Measurements from ENCODE around the gene DAZAP2. TPM values are rescaled to one million over a fixed set of nuclear protein-coding genes. Genes with fewer than 3 reads are reported as not detected.

DAZAP2 gene, protein sequence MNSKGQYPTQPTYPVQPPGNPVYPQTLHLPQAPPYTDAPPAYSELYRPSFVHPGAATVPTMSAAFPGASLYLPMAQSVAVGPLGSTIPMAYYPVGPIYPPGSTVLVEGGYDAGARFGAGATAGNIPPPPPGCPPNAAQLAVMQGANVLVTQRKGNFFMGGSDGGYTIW
- total RNA-seq, result 100 to 1,000 TPM; 127 to 157 TPM
- long read RNA-seq, transcript DAZAP2-201 (4 exons, 2,598 nt), result major isoform, 173 of 199 reads
- long read RNA-seq, partial matches to known transcripts, result 1 of 199 reads
- long read RNA-seq, other reads (novel, unspliced or antisense), result 18 of 199 reads

DNA sequence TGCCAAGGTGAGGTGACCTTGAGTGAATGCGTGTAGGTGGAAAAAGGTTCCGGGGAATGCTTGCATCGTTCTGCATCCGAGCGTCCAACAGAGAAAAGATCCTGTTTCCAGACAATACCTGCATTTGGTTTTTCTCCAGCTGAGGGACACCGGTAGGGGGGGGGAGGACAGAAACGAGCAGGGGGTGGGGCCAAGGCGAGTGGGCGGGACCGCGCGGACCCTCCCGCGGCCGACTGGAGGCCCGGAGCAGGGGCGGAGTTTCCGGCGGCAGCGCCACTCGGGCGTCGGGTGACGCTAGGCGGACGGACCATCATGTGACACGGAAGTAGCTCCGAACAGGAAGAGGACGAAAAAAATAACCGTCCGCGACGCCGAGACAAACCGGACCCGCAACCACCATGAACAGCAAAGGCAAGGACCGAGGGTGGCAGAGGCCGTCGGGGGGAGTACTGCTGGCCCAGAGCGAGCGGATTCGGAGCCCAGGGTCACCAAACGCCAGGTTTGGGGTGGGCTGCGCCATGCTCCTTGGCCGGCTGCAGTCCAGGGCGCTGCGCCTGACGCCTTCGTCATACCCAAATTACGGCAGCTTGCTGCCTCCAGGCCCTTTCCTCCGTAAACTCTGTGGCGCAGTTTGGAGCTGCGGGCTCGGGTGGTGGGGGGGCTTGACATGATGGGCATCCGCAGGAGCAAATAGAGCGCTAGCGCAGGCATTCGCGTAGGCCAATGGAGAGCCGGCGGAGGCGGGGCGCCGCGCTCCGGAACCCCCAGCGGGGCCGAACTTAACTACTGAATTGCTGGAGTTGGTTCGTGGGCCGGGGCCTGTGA lies at the start of gene DAZAP2:
TSS of gene DAZAP2 (plus strand) at position 317 of the 825 bp plus-strand sequence. CDS start at position 399, 82 bp downstream.
- ATAC-seq (peak; percentile 98 to 99), DNase-seq (peak; percentile 97)
- intact Hi-C loops (cut with DNase I), result no loop called here

DNA sequence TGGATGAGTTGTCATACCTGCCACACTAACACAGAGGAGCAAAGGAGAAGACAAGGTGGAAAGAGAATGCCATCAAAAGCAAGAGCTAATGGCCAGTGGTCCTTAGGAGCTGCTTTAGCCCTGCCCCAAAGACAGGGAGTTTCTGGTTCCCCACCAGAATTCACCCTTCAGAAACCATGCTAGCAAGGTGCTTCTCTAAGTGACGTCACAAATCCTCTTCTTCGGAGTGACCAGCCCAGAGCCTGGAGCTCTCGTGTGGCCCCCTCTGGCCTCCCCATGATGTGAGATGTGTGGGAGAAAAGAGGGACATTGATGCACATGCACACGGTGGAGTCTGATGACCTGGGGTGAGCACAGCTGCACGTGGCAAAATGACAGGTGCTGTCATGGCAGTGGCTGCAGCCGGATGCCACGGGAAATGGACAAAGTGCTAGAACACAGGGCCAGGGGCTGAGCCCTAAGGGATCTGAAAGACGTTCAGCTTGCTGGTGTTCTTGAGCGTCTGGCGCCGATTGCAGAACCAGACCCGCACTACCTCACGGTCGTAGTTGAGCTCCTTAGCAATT lies 48.8 kb upstream of the DAZAP2 start:
- DNase-seq (no peak), ATAC-seq (no peak)
- intact Hi-C loops (cut with DNase I), result no loop called here

DNA sequence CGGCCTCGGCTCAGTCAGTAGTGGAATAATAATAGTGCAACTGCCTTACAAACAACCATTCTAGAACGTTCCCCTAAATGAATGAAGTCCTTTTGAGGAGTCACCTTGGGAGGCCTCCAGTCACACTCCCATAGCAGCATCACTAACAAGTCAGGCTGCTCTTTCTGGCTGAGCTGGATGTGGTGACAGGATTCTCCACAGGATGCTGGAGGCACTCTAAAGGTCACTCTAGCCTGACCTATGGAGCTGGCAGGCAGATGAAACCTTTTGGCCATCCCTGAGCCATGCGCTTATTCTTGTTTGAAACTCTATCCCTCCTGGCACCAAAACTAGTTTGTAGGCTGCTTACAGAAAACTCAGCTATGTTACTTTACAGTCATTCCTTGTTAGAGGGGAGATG lies 47.8 kb upstream of the DAZAP2 start:
- intact Hi-C loops (cut with DNase I), result no loop called here
- ATAC-seq (peak; percentile 90 to 96), DNase-seq (no peak)

DNA sequence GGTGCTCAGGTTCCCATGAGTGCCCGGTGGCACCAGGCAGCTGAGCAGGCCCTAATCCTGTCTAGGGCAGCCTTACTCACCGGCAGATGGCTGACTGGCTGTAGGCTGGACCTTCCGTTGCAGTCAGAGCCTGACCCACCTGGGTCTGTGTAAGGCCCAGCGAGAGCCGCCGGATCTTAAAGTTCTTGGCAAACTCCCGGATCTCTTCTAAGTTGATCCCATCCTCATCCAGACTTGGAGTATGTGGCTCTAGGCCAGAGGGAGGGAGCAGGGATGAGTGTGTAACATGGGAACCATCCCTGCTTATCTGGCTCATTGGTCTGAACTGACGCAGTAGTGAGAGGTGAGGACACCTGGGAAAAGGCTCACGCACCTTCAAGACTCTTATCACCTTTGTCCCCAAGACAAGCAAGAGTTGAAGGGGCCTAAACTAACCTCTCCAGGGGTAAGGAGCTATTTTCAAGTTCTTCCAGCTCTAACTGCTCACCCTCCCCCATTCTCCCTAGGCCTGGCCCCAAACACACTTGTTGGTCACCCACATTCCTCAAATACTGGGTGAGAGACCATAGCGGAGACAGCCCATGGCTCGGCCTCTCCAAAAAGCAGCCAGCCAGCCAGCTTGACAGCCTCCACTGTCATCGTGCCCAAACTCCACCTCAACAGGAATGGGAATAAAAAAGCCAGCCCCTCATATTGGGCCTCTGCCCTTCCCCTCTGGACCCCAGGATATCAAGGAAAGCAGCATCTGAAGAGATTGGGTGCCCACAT lies 46.9 kb upstream of the DAZAP2 start:
- intact Hi-C loops (cut with DNase I), result no loop called here
- ATAC-seq (no peak), DNase-seq (no peak)

DNA sequence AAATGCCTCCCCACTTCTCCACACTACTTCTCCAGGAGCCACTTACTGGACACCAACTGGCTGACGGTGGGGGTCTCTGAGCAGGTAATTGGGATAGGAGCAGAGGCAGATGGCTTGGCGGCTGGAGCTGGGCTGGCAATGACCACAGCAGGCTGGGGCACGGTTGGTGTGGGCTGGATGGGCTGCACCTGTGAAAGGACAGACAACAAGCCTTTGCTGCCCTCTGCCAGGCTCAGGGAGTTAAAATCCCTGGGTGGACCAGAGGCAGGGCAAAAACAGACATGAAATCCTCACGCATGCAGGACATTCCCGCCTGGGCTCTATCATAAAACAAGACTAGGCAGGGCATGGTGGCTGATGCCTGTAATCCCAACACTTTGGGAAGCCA lies 46.3 kb upstream of the DAZAP2 start:
- intact Hi-C loops (cut with DNase I), result no loop called here
- ATAC-seq, result no peak

DNA sequence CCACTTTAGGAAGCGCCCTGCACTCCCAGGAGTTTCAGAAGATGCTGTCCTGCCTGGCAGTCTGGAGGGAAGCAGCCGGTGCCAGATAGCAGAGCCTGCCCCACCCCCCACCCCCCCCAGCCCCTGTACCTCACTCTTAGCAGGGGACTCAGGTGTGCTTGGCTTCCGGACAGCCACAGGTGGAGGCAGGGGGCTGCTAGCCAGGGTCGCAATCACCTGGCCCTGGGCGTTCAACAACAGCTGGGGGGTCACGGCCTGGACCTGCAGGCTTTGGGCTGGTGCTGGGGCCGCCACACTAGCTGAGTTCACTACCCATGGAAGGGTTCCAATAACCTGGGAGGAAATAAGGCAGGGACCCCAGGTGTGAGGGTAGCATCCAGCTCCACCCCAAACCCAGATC lies 42.8 kb upstream of the DAZAP2 start:
- DNase-seq, result no peak
- intact Hi-C loops (cut with DNase I), result no loop called here
- ATAC-seq, result no peak

More for the DNA sequence above, 46.3 kb upstream of the DAZAP2 start:
- no peak for DNase-seq

DNA sequence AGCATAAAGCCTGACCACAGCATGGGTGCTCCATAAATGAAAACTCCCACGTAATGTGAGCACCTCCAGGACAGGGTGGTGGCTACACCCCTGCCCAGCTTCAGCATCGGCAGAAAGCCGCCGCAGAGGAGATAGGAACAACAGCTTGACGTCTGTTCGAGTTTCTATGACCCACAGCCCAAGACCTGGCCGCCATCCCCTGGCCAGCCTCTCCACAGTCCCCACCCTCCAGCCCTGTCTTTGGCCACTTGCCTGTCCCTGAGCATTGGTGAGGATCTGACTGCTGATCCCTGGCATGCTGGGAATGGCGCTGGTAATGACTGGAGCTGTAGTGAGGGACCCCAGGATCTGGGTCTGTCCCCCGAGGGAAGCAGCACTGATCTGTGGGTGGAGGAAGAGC lies 42.1 kb upstream of the DAZAP2 start:
- ATAC-seq, result peak; percentile 56 to 74

DNA sequence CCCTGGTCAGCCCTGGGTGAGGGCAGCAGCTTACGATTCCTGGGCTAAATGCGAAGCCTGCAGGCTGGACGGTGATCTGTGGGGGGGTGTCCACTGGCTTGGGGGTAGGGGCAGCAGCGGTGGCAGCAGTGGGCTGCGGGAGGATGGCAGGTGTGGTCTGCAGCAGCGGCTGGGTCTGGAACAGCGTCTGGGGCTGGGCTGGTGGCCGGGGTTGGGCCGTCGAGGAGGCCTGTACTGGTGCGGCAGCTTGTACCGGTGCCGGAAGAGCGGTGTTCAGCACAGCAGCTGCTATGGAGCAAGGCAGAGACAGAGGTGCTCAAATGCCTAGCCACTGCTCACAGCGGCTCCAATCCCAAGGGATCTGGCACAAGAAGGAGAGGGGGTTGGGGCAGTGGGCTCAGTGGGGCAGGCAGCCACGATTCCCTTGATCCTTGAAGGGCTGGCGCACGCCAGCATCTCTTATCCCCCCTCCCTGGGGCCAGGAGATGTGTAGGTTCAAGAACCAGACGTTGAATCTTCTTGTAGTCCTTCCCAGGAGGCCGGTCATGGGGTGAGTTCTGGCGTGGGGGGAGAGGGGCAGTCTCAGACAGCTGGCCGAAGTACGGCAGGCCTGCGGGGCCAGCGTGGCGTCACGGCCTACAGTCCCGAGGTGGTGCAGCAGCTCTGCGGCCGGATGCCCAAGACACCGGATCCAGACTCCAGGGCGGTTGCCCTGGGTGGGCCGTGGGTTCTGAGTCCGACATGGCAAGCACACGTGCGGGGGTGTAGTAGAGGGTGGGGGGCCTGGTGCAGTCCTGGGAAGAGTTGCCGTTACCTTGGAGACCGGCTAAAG lies 40.7 kb upstream of the DAZAP2 start:
- no peak for DNase-seq
- intact Hi-C loops (cut with DNase I), result no loop called here
- no peak for ATAC-seq

More for the DNA sequence above, 42.1 kb upstream of the DAZAP2 start:
- intact Hi-C loops (cut with DNase I), result no loop called here
- DNase-seq, result no peak

DNA sequence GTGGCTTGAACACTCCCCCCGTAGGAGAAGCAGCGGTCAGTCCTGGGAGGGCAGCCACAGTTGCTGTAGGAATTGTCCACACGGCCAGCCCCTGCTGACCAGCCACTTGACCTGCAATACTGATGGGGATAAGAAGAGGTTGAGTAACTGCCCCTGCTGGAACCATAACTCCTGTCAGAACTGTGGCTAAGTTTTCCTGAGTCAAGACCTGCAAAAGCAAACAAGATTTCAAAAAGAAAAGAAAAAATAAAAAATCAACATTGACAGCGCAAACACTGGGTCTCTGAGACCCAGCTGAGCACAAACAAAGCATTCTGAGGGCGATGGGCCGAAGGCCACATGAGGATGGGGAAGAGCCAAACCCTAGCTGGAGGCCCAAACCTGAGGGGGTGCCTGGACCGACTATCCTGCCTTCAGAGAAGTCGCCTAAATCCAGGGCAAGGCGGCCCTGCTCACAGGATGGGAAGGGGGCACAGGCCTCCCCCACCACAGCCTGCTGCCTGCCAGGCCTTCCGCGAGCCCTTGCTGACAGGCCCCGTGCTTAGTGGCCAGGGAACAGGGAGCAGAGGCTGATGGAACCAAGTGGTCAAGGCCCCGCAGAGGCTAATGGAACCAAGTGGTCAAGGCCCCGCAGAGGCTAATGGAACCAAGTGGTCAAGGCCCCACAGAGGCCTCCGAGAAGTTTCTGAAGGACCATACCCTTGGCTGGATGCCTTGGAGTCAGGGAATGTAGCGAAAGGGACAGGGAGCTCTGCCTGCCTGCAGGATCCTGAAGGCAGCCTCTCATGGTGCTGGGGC lies 39.9 kb upstream of the DAZAP2 start:
- no peak for DNase-seq
- ATAC-seq, result peak in 1 of 2 donors; percentile 23
- intact Hi-C loops (cut with DNase I), result no loop called here

DNA sequence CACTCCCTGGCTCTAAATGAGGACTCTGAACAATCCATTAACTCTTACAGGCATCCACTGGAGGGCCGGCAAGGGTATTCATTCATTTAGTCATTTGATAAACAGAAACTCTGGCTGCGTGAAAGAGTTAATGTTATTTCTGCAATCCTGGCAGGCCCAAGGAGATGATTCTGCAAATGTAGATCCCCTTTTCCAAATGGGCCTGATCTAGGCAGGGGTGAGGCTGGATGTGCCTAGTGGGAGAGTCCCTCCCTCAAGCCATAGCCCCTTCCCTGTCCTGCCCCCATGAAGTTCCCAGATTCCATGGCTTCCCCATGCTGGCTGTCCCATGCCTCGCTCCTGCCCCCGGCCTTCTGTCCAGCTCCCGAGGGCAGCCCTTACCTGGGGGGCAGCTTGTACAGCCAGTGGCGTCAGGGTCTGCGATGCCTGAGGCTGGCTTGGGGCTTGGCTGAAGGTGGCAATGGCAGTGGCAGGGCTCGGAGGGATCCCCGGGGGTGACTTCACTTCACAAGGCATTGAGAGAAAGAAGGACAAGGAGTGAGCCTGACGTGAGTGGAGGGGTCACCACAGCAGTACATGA lies 39.2 kb upstream of the DAZAP2 start:
- no peak for ATAC-seq
- DNase-seq, result no peak
- intact Hi-C loops (cut with DNase I), result no loop called here

DNA sequence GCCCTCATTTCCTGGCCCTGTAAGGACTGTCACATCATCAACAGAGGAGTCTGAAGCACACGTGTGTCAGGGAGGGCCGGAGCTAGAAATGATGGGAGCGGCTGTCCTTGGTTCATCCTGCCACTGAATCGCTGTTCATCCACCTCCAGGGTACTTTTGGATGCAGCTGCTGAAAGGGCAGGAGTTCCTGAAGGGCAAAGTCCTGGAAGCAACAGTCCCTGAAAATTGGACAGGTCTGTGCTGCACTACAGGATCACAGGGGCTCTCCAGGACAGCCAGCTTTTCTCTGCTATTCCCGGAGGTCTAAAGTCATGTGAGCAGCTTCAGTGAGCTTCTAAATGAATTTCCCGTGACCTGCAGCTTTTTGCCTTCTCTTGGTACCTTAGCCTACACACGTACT lies 38.5 kb upstream of the DAZAP2 start:
- ATAC-seq (no peak), DNase-seq (no peak)
- intact Hi-C loops (cut with DNase I), result no loop called here

DNA sequence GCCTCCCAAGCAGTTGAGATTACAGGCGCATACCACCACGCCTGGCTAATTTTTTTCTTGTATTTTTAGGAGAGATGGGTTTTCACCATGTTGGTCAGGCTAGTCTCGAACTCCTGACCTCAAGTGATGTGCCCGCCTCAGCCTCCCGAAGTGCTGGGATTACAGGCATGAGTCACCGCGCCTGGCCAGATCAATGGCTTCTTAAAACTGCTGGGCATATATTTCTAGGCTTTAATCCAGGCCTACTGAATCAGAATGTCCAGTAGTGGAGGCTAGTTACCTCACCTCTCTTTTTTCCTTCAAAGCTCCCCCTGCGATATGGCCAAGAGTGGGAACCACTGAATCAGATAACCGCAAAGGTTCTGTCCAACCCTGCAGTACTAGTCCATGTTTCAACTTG lies 37.8 kb upstream of the DAZAP2 start:
- DNase-seq (no peak), ATAC-seq (no peak)
- intact Hi-C loops (cut with DNase I), result no loop called here

DNA sequence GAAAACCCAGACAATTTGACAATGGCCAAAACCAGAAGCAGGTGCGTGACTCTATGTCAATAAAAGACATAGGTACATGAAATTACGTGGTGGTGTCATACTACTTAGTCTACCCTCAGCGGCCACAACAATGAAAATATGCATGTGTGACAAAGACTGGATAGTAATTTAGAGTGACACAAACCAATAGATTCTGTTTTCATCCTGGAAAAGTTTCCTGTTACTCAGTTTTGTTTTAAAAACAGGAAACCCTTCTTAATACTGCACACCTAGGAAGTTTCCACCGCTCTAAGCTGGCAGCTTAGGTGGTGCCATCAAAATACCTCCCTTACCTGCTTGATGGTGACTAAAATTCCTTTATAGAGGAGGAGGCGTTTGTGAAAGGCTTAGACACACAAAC lies 35.9 kb upstream of the DAZAP2 start:
- DNase-seq (no peak), ATAC-seq (no peak)
- intact Hi-C loops (cut with DNase I), result no loop called here

DNA sequence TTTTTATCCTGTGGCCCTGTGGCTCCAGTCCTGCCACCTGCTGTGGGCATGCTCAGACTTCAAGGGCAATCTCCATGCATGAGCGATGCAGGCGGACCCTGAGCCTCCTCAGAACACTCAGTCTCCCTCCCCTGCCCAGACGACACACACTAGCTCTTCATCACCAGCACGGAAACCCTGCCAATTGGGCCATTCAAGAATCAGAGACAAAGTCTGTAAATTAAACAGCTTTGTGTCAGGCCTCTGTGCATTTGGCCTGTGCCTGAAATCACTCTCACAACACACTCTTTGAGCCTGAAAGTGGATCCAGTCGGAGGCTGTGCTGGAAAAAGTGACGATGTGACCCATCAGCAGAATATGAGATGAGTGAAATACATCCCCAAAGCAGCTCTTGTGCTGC lies 33.3 kb upstream of the DAZAP2 start:
- intact Hi-C loops (cut with DNase I), result no loop called here
- no peak for ATAC-seq
- no peak for DNase-seq

DNA sequence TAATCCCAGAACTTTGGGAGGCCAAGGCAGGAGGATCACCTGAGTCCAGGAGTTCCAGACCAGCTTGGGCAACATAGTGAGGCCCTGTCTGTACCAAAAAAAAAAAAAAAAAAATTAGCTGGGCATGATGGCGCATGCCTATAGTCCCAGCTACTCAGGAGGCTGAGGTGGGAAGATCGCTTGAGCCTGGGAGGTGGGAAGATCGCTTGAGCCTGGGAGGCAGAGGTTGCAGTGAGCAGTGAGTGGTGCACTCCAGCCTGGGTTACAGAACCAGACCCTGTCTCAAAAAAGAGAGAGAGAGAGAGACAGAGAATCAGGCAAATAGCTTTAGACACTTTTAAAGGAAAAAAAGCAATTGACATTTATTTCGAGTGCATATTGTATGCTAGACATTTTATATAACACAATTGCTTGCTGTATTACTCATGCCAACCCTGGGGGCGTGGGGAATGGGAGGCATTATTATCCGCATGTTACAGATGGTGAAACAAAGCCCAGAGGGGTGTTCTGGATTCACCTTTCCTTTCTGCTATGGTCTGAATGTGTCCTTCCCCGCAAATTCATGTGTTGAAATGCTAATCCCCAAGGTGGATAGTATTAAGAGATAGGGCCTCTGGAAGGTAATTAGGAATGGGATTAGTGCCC lies 30.5 kb upstream of the DAZAP2 start:
- no peak for ATAC-seq
- intact Hi-C loops (cut with DNase I), result no loop called here
- no peak for DNase-seq

DNA sequence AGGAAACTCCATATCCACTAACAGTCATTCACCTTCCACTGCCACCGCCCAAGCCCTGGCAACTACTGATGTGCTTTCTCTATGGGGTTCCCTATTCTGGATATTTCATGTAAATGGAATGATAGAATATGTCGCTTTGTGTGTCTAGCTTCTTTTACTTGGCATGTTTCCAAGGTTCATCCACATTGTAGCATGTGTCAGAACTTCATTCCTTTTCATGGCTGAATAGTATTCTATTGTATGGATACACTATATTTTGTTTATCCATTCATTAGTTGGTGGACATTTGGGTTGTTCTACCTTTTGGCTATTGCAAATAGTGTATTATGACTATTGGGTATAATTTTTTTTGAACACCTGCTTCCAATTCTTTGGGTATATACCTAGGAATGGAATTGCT lies 29.4 kb upstream of the DAZAP2 start:
- no peak for DNase-seq
- no peak for ATAC-seq
- intact Hi-C loops (cut with DNase I), result no loop called here

DNA sequence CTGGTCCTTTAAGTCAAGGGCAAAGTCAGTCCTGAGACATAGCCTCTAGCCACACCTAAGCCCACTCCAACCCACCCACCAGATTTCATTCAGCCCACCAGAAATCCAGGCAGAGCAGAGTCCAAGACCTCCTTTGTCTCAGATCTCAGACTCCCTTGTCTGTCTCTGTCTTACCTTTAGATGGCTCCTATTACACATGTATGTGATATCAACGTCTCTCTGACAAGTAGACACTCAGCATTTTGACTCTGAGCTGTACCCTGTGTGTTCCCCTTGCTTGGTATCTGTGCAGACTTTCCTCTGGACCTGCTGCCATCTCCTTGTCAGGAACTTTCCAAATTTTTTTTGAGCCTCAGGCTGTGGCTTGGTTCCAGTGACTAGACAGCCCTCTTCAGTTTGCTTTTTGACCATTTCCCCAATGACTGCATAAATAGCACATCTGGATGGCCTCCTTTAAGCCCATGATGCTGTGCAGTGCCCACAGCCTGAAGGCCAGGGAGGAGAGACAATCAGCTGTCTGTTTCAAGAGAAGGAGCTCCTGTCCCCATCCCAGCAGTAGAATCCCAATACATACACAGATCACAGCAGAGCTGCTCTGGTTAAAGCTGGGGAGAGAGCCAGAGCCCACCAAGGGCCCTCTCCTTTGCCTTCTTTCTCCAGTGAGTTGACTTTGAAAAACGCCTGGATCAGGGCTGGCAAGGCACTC lies 27.8 kb upstream of the DAZAP2 start:
- intact Hi-C loops (cut with DNase I), result no loop called here
- ATAC-seq (no peak), DNase-seq (no peak)
